HS-5 (cell line): ENCODE measurements around the gene SLC51A.
"Not testable (repeated sequence)": the region's sequence is repeated elsewhere in the genome, so short reads cannot be mapped to it uniquely, and the experiment has no call there.

Source experiments
- DNase-seq: peaks from one replicate; pipeline ENCODE4 v3.0.0-alpha.2; 2012; ENCODE audit warnings: low read depth

Gene SLC51A

GRCh38 chr3:196240424-196240823 is 24.1 kb downstream of the SLC51A start:
- no peak for DNase-seq

GRCh38 chr3:196241704-196242103 is 25.4 kb downstream of the SLC51A start:
- DNase-seq: no peak

GRCh38 chr3:196244166-196244565 is 27.8 kb downstream of the SLC51A start:
- DNase-seq: not testable (repeated sequence)

GRCh38 chr3:196246612-196247308 is 30.4 kb downstream of the SLC51A start:
- peak; percentile 90 for DNase-seq

GRCh38 chr3:196251918-196252317 is 35.6 kb downstream of the SLC51A start:
- no peak for DNase-seq

- no peak for DNase-seq
These were observed 38.3 kb downstream of the SLC51A start for GRCh38 chr3:196254376-196255283.

GRCh38 chr3:196255776-196256175 is 39.4 kb downstream of the SLC51A start:
- no peak for DNase-seq

- DNase-seq: no peak
These were observed 44.5 kb downstream of the SLC51A start for GRCh38 chr3:196260784-196261183.

- no peak for DNase-seq
These were observed 47.5 kb downstream of the SLC51A start for GRCh38 chr3:196263819-196264218.

GRCh38 chr3:196268284-196269163 is 52.2 kb downstream of the SLC51A start:
- no peak for DNase-seq

GRCh38 chr3:196270499-196270898 is 54.2 kb downstream of the SLC51A start:
- DNase-seq: no peak

GRCh38 chr3:196272826-196273225 is 56.5 kb downstream of the SLC51A start:
- DNase-seq: no peak

- no peak for DNase-seq
These were observed 57.3 kb downstream of the SLC51A start for GRCh38 chr3:196273655-196274054.

- no peak for DNase-seq
These were observed 58.3 kb downstream of the SLC51A start for GRCh38 chr3:196274585-196274984.

- no peak for DNase-seq
These were observed 58.8 kb downstream of the SLC51A start for GRCh38 chr3:196275126-196275525.

GRCh38 chr3:196280689-196281440 is 64.5 kb downstream of the SLC51A start:
- no peak for DNase-seq

GRCh38 chr3:196281962-196282361 is 65.6 kb downstream of the SLC51A start:
- DNase-seq: no peak
